GM21526 (cell line): ENCODE measurements around the gene CLEC4G.
"Not testable (repeated sequence)": the region's sequence is repeated elsewhere in the genome, so short reads cannot be mapped to it uniquely, and the experiment has no call there.

ENCODE experiments used
- ATAC-seq: cut with Tn5 transposase; IDR thresholded peaks from one replicate; pipeline ENCODE4 v1.9.1; 2021; ENCODE audit warnings: moderate library complexity; ENCODE audit not compliant: unreplicated experiment, low FRiP score

CLEC4G gene, protein sequence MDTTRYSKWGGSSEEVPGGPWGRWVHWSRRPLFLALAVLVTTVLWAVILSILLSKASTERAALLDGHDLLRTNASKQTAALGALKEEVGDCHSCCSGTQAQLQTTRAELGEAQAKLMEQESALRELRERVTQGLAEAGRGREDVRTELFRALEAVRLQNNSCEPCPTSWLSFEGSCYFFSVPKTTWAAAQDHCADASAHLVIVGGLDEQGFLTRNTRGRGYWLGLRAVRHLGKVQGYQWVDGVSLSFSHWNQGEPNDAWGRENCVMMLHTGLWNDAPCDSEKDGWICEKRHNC

GRCh38 chr19:7732045-7732444, at the start of gene CLEC4G:
Gene CLEC4G, minus strand, starts transcription at chr19:7732110. Its CDS starts 8 bp downstream, at chr19:7732102.
- ATAC-seq, result no peak

DNA sequence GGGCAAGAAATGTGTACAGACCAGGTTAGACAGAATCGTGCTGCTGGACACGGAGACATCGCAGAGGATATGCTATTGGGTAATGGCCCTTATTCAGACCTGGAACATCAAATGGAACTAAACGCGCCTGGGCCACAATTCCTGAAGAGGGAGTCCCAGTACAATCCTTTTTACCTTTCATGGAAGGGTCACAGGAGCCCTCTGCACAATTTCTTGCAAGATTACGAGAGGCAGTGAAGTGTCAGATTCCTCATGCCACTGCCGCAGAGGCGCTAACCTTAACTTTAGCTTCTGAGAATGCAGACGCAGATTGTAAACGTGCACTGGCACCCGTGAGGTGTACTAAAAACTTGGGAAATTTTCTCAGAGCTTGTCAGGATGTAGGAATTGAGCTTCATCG, 49.2 kb upstream of the CLEC4G start:
- no peak for ATAC-seq

- no peak for ATAC-seq
These were observed 47.9 kb upstream of the CLEC4G start for GRCh38 chr19:7779631-7780486.

GRCh38 chr19:7778081-7778480, 46.2 kb upstream of the CLEC4G start:
- ATAC-seq, result no peak

DNA sequence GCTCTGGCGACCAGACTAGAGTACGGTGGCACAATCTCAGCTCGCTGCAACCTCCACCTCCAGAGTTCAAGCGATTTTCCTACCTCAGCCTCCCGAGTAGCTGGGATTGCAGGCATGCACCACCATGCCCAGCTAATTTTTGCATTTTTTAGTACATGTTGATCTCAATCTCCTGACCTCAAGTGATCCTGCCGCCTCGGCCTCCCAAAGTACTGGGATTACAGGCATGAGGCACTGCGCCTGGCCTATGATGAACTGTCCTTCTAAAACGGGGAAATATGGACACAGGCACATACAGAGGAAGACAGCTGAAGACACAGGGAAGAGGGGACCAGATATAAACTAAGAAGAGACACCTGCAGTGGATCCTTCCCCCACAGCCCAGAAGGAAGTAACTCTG, 43.9 kb upstream of the CLEC4G start:
- ATAC-seq, result no peak

- no peak for ATAC-seq
These were observed 41.9 kb upstream of the CLEC4G start for GRCh38 chr19:7773841-7774240.

DNA sequence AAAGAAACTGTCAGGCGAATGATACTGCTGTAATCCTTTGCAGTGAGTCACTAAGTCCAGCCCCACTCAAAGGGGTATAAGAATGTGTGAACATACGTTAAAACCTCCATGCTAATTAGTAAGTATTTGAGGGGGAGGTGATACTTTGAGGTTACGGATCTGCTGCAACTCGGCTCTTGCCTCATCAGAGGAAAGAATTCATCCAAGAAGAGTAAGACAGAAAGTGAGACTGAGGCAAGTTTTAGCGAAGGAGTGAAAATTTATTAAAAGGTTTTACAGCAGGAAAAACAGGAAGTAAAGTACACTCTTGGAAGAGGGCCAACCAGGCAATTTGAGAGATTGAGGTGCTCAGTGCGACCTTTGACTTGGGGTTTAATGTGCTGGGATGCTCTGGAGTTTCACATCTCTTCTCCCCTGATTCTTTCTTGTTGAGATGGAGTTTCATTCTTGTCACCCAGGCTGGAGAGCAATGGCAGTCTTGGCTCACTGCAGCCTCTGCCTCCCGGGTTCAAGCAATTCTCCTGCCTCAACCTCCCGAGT, 40.9 kb upstream of the CLEC4G start:
- ATAC-seq, result no peak

- ATAC-seq, result no peak
These were observed 39.2 kb upstream of the CLEC4G start for GRCh38 chr19:7771072-7771471.

- no peak for ATAC-seq
These were observed 37.3 kb upstream of the CLEC4G start for GRCh38 chr19:7769171-7769570.

DNA sequence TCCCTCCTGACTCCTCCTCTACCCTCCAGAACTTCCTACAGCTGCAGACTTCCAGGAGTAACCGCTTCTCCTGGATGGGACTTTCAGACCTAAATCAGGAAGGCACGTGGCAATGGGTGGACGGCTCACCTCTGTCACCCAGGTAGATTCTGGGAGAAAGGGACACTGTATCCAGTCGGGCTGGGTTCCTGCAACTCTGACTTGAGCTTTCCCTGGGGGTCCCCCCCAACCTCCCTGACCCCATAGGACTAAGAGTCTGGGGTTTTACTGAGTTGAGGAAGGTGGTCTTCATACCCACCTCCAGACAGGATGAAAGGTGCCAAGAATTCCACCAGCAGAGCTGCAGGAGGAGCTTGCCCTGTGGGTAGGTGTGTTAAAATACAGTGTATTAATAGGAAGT, 35.6 kb upstream of the CLEC4G start:
- no peak for ATAC-seq

- no peak for ATAC-seq
These were observed 34.6 kb upstream of the CLEC4G start for GRCh38 chr19:7766535-7766934.

DNA sequence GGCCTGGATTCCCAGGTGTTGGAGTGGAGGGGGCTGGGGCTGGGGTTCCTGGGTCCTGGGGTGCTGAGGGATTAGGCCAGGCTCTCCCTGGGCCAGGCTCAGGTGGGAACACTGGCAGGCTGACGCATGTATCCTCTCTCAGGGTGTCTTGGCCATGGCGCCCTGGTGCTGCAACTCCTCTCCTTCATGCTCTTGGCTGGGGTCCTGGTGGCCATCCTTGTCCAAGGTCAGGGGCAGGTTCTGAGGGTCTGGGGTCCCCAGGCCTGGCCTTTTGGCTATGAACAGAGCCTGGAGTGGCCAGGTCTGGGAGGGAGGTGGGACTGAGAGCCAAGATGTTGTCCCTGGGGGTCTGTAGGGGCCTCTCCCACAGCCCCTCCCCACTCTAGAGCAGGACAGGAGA, 33.1 kb upstream of the CLEC4G start:
- not testable (repeated sequence) for ATAC-seq

DNA sequence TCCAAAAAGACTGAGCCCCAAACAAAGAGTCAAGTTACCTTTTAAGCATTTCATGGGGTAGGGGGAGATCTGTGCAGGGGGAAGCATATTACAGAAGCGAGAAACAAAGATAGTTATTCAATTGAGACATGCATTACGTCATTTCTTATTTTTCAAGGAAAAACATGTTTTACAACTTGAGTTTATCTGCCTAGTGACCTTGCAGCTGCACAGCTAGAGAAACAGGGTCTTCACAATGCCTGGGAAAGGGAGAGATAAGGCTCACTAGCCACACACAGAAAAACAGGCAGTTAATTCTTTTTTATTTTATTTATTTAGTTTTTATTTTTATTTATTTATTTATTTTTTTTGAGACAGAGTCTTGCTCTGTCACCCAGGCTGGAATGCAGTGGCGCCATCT, 32.2 kb upstream of the CLEC4G start:
- ATAC-seq, result not testable (repeated sequence)

GRCh38 chr19:7763696-7764095, 31.8 kb upstream of the CLEC4G start:
- ATAC-seq, result no peak

DNA sequence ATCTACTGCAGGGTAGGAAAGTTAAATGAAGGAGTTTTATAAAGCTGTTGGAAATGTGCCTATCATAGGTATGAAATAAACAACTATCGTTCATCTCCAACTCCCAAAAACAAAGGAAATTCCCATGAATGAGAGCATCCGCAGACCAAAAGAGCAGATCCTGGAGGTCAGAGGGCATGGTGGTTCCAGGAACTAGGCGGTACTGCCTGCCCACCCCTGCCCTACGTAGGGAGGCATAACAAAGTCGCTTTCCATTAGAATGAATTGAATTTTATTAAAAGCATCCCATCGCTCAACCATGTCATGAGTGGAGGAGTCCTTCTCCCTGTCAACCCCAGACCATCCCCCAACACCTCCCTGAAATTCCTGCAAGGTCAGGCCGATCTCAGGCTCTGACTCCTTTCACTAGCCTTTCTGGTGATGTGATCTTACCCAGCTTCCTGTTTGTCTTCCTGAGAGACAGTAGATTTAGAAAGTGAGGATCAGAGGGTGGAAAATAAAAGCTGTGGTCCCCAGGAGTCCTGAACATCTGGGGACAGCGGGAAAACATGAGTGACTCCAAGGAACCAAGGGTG, 30.9 kb upstream of the CLEC4G start, which contains the start of gene CLEC4M:
CLEC4M (plus strand) TSS at position 525 of the 575 bp plus-strand sequence; CDS start at position 549, 24 bp downstream.
- ATAC-seq, result no peak

GRCh38 chr19:7759156-7759555, 27.2 kb upstream of the CLEC4G start:
- no peak for ATAC-seq

GRCh38 chr19:7757358-7757757, 25.4 kb upstream of the CLEC4G start:
- no peak for ATAC-seq

GRCh38 chr19:7756258-7756657, 24.3 kb upstream of the CLEC4G start:
- no peak for ATAC-seq

- ATAC-seq, result no peak
These were observed 19.4 kb upstream of the CLEC4G start for GRCh38 chr19:7751157-7751783.

DNA sequence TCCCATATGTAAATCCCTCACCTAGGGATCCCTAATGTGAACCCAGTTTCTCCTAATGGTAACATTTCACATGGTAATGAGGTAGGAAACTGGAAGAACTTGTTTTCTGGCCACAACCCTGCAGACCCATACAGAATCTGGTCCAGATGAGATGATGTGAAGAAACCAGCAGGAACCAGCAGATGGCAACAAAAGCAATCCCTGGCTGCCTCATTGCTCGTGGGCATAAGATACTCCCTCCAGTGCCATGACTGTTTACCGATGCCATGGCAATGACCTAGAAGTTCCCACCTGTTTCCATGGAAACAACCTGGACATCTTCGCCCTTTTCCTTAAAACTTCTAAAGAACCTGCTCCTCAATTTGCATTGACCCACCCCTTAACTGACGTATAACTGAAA, 16.8 kb upstream of the CLEC4G start:
- no peak for ATAC-seq

DNA sequence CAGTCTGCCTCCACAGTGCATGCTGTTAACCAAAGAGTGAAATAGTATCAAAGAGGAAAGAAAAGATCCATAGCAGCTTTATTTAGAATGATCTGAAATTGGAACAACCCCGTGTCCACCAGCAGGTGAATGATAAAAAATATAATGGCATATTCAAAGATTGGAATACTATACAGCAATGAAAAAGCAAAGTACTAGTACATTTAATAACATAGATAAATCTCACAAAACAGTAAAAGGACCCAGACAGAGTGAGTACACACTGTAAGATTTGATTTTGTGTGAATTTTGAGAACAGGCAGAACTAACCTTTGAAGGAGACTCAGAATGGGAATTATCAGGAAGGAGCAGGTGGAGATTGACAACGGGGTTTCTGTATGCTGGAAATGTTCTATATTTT, 16.3 kb upstream of the CLEC4G start:
- ATAC-seq, result no peak
